Sigmoid colon (tissue), 3 donors: Measurements from ENCODE around the gene ABHD2.

Source experiments
- POLR2A ChIP-seq, 2 donors: fragments of 450-650 bp; IDR thresholded peaks; one replicate each; pipeline ENCODE4 v1.6.1; 2016; ENCODE audit warnings: antibody characterized with exemption in 2 of 2, mild to moderate bottlenecking in 2 of 2, moderate library complexity in 2 of 2
- TF ChIP-seq, protein P1 (sequence below), 4 experiments: fragments of 450-650 bp in 3 of 4; fragments of 200-600 bp in 1 of 4; IDR thresholded peaks; one replicate each; pipeline ENCODE4 v1.5.1; 2016 to 2019; ENCODE audit warnings: antibody characterized with exemption in 4 of 4, mild to moderate bottlenecking in 3 of 4, moderate library complexity in 2 of 4

- TF ChIP-seq, protein P1, sequence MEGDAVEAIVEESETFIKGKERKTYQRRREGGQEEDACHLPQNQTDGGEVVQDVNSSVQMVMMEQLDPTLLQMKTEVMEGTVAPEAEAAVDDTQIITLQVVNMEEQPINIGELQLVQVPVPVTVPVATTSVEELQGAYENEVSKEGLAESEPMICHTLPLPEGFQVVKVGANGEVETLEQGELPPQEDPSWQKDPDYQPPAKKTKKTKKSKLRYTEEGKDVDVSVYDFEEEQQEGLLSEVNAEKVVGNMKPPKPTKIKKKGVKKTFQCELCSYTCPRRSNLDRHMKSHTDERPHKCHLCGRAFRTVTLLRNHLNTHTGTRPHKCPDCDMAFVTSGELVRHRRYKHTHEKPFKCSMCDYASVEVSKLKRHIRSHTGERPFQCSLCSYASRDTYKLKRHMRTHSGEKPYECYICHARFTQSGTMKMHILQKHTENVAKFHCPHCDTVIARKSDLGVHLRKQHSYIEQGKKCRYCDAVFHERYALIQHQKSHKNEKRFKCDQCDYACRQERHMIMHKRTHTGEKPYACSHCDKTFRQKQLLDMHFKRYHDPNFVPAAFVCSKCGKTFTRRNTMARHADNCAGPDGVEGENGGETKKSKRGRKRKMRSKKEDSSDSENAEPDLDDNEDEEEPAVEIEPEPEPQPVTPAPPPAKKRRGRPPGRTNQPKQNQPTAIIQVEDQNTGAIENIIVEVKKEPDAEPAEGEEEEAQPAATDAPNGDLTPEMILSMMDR (IDR thresholded peaks at IDR 0.05) = no peak
- TF ChIP-seq POLR2A (IDR thresholded peaks at IDR 0.05) = no peak
Observed at GRCh38 chr15:89067751-89068150, 20.5 kb upstream of the ABHD2 start.
